ENCODE data around the gene FCGR3B. TPM values are rescaled to one million over a fixed set of nuclear protein-coding genes. Genes with fewer than 3 reads are reported as not detected.
"Not testable (repeated sequence)": the region's sequence is repeated elsewhere in the genome, so short reads cannot be mapped to it uniquely, and the experiment has no call there.

FCGR3B gene
- not detected in 2 replicates for total RNA-seq

DNA sequence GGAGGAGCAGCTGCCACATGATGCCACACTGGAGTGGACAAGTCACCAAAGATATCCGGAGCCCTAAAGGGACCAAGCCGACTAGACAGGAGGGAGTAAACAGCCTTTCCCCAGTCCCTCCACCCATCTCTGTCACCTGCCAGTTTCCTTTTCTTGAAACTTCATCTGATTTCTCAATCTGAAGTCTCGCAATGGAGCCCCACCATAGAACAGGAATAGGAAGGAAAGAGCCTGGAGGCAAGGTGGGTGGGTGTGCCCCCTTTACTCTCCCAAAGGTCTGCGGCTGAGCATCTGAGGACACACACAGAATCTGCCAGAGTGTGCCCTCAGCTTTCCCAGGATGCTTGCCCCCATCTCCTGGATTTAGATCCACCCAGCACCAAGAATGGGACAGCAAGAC is at the start of gene FCGR3B:
Gene FCGR3B, minus strand, starts transcription at position 101 of the 400 bp plus-strand sequence. Its CDS starts 82 bp downstream, at position 19.
- no peak within 1 kb of the TSS for H3K4me3 ChIP-seq (ENCODE audit: low read depth, low read length)
- DNase-seq (ENCODE audit: low read depth): no peak
- no peak for TF ChIP-seq CTCF (conservative IDR thresholded peaks at IDR 0.05; ENCODE audit: low read depth, low read length)

DNA sequence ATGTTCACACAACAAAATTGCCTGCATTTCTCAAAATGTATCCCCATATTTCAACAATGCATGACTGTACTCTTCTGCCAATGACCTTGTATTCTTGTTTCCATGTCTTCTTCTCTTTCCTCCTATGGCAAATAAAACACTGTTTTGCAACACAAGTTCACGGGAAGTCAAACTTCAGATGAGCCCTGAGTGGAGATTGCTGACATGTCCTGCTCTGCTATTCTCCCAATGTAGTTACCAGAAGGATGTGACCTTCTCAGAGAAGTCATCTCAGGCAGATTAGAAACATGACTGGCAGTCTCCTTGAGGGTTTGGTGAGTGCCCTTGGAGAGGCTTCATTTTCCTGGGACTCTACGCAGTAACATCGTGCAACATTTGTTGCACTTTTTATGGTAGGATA is 47.5 kb upstream of the FCGR3B start:
- DNase-seq (ENCODE audit: low read depth): no peak
- H3K4me3 ChIP-seq (ENCODE audit: low read depth, low read length): no peak overlapping the region
- no peak for TF ChIP-seq CTCF (conservative IDR thresholded peaks at IDR 0.05; ENCODE audit: low read depth, low read length)

DNA sequence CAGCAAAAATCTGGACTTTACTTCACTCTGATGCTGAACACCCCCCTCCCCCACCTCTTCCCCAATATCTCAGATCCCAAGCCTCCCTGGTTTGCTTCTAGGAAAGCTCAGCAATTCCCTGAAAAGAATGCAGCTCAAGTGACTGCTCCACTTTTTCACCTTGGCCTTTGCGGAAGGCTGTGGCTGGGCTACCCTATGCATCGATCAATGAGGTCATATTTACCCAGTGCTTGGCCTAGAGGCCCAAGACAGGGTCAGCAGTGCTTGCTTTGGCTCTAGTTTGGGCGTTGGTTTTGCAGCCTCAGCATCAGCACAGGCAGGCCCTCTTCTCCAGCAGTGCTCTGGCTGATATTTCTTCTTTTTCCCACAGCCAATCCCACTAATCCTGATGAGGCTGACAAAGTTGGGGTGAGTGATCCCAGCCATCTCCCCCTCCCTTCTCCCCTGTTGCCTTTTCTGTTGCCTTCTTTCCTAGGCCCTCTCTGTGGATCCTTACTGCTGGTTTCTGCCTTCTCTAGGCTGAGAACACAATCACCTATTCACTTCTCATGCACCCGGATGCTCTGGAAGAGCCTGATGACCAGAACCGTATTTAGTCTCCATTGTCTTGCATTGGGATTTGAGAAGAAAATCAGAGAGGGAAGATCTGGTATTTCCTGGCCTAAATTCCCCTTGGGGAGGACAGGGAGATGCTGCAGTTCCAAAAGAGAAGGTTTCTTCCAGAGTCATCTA is 46.1 kb upstream of the FCGR3B start:
- no peak overlapping the region for H3K4me3 ChIP-seq (ENCODE audit: low read depth, low read length)
- TF ChIP-seq CTCF (conservative IDR thresholded peaks at IDR 0.05; ENCODE audit: low read depth, low read length): no peak
- no peak for DNase-seq (ENCODE audit: low read depth)

DNA sequence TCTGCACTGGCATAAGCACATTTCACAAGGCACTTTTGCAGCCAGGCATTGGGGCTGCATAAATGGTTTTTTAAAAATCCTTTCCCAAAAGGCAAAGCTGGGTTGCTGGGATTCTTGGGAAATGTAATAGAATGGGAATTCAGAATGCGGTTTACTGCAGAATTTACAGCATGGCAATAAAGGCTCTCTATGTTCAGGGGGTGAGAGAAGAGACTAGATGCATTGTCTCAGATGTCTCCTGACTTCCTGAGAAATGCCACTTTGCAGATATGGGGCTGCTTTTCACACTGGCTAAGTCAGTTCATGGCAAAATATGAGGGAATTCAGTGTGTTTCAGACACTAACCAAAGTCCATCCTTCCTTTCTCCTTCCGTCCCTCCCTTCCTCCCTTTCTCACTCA is 45.5 kb upstream of the FCGR3B start:
- DNase-seq (ENCODE audit: low read depth): no peak
- no peak overlapping the region for H3K4me3 ChIP-seq (ENCODE audit: low read depth, low read length)
- TF ChIP-seq CTCF (conservative IDR thresholded peaks at IDR 0.05; ENCODE audit: low read depth, low read length): no peak

GRCh38 chr1:161674908-161675307 is 43.9 kb upstream of the FCGR3B start:
- not testable (repeated sequence) for DNase-seq (ENCODE audit: low read depth); H3K4me3 ChIP-seq (ENCODE audit: low read depth, low read length)

DNA sequence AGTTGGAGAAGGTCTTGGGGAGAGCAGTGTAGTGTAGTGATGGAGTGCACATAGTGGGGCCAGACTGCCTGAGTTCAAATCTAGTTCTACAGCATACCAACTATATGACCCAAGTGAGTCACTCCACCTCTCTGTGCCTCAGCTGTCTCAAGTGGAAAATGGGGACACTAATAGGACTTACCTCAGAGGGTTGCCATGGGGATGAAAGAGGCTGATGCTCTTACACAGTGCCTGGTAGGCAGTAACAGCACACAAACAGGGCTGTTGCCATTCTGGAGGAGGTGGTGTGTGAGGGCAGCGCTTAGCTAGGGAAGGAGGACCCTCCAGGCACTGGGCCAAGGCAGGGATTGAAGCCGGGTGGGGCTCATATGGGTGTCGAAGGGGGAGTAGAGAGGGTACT is 43.5 kb upstream of the FCGR3B start:
- not testable (repeated sequence) for DNase-seq (ENCODE audit: low read depth); H3K4me3 ChIP-seq (ENCODE audit: low read depth, low read length)

DNA sequence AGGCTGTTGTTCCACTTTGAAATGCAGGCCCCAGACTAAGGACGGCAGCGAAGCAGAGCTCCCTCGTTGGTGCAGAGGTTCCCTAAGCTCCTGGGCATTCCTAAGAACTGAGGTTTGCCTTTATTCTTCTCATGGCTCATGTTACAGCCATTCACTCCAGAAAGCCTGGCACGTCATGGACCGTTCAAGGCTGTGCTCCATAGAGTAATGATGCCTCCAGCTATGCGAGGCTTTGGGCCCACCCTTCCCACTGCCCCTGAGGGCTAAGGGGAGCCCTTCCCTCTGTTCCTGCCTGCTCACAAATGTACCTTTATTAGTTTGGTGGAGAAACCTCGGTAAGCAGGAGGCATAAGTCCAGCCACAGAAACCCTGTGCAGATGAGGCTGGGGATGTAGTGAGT is 42.5 kb upstream of the FCGR3B start:
- not testable (repeated sequence) for H3K4me3 ChIP-seq (ENCODE audit: low read depth, low read length); DNase-seq (ENCODE audit: low read depth)

GRCh38 chr1:161671045-161672020 is 40.4 kb upstream of the FCGR3B start:
- not testable (repeated sequence) for DNase-seq (ENCODE audit: low read depth); H3K4me3 ChIP-seq (ENCODE audit: low read depth, low read length)

DNA sequence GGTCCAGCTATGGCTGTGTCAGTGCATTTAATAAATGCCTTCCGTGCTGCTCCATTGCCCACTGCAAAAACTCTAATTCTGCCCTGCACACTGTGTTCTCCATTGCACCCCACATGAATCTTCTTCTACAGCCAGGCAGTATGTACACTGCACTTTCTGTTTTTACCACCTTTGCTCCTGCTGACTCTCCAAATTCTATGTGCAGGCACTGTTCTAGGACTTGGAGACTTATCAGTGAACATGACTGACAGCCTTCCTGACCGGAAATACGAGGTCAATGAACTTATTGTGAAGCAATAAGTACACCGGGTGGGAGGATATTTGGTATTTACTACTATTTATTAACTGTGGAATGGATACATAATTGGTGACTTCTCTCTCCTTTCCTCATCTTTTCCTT is 33.7 kb upstream of the FCGR3B start:
- DNase-seq (ENCODE audit: low read depth); H3K4me3 ChIP-seq (ENCODE audit: low read depth, low read length): not testable (repeated sequence)

DNA sequence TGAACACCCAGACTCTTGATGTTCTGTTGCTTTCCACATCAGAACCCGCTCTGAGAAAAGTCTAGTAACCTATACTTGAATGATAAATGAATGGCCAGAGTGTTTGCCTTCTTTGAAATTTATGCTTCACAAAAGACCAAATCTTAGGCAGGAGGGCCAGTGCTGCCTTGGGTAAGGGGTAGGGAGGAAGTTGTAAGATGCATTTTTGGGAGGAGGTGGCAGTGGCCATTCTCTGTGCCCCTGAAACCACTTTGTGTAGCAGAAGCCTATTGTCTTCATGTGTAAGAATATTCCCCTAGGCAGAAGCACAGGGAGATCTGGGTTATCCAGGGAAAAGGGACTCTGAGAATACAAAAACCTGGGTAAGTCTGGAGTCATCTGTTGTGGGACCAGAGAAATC is 32.6 kb upstream of the FCGR3B start:
- not testable (repeated sequence) for H3K4me3 ChIP-seq (ENCODE audit: low read depth, low read length); DNase-seq (ENCODE audit: low read depth)

- not testable (repeated sequence) for H3K4me3 ChIP-seq (ENCODE audit: low read depth, low read length); DNase-seq (ENCODE audit: low read depth)
Observed at GRCh38 chr1:161662684-161663339, 31.8 kb upstream of the FCGR3B start, which contains the start of gene FCGR2B. Gene FCGR2B (plus strand): TSS chr1:161663143. CDS start chr1:161663242, 99 bp downstream.

- H3K4me3 ChIP-seq (ENCODE audit: low read depth, low read length); DNase-seq (ENCODE audit: low read depth): not testable (repeated sequence)
Observed at GRCh38 chr1:161661660-161662311, 30.8 kb upstream of the FCGR3B start.

DNA sequence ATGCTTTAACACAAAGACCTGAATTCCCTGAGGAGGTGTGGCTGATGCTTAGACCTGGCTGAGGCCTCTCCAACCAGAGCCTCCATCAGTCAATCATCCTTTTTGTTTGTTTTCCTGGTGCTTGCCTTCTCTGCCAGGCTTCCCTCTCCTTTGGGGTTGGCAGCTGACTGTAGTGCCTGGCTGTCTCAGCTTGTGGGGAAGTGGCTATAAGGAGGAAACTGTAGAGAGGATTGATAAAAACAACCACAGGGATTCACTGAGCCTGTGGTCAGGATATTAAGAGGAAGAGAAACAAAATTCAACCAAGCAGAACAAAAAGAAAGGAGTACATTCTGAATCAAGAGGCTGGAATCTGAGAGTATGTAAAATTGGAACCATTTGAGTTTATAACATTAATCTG is 27.5 kb upstream of the FCGR3B start:
- DNase-seq (ENCODE audit: low read depth): not testable (repeated sequence)

More for the DNA sequence above, 27.5 kb upstream of the FCGR3B start:
- H3K4me3 ChIP-seq (ENCODE audit: low read depth, low read length): not testable (repeated sequence)

All from epithelial cell of proximal tubule (primary cell).